GM12873 (cell line): ENCODE results near the gene CHGA.

Source experiments
- CTCF ChIP-seq: IDR thresholded peaks from 2 replicates; pipeline ENCODE4 v1.5.1; 2012; ENCODE audit warnings: low read depth, mild to moderate bottlenecking, moderate library complexity, low read length, control low read depth; ENCODE audit not compliant: insufficient read depth; ENCODE audit errors: missing control alignments

The CHGA gene

GRCh38 chr14:92885279-92886061 lies 37.5 kb upstream of the CHGA start:
- TF ChIP-seq CTCF: no peak

GRCh38 chr14:92886337-92886736 lies 36.6 kb upstream of the CHGA start:
- no peak for TF ChIP-seq CTCF

DNA sequence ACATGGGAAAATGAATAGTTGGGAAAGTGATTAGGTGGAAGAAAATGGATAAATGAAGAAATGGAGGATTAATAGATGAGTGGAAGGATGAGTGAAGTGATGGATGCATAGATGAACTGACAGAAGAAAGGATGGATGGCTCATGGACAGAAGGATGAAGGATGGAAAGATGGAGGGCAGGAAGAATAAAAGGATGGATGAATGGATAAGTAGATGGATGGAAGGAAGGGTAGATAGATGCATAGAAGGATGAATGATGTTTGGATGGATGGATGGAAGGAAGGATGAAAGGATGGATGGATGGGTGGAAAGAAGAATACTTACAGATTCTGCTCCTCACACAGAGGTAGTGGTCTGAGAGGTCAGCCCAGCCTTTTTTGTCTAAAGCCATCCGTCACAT lies 35.8 kb upstream of the CHGA start:
- TF ChIP-seq CTCF: no peak

- no peak for TF ChIP-seq CTCF
Observed at GRCh38 chr14:92888896-92889295, 34.1 kb upstream of the CHGA start.

DNA sequence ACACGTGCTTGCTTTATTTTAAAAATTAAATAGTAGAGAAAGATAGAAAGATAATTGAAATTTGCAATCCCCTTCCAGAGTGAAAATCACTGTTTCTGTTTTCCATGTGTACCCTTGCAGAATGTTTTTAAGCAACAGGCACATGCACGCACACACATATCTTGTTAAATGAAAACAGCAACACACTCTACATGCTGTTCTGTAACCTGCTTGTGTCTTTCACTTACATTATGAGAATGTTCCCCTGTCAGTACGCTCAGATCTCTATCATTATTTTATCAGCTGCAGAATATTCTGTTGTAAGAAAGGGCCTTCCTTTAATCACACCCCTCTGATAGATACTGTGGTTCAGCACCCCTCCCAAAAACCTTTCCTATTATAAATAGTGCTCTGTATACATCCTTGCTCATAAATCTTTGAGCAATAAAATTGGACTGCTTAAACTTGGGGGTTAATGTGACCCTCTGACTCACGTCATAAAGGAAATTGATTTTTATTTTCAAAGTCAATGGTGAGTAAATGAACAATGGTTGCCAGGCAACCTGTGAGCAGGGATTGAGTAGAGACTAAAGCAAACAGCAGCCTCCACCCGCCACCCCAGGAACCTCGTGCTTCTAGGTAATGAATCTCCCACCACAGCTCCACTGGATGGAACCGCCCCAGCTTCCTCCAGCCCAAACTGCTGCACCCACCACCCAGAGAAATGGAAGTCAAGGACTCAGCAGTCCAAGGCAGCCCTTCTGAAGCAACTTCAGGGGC lies 31.9 kb upstream of the CHGA start:
- TF ChIP-seq CTCF: no peak

GRCh38 chr14:92892589-92892988 lies 30.4 kb upstream of the CHGA start:
- TF ChIP-seq CTCF: no peak

DNA sequence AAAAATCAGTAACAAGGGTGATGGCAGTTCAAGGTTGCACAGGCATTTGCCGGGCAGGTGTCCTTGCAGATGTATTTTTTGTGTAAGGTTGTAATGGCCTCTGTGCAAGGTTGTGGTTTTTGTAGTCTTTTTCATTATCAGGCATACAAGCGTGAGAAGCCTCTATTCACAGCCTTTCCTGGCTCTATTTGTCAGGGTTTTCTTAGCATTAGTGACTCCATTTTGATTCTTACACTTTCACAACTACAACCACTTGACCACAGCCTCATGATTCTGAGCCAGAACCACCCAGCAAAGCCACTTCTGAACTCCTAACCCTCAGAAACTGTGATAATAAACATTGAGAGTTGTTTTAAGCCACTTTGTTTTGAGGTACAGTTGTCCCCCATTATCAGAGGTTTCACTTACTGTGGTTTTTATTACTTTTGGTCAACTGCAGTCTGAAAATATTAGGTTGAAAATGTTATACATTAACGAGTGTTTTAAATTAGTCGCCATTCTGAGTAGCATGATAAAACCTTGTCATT lies 27.5 kb upstream of the CHGA start:
- TF ChIP-seq CTCF: no peak
